Thyroid gland (tissue), 4 donors: ENCODE results near the gene WDR49. TPM values are rescaled to one million over a fixed set of nuclear protein-coding genes. Genes with fewer than 3 reads are reported as not detected.

Experiments
- DNase-seq, 2 donors: peaks; one replicate each; pipeline ENCODE4 v3.0.0-alpha.2; 2019
- H3K27ac ChIP-seq, 3 donors: fragments of 200-600 bp; sonication (generic); 1 replicate in 2 of 3; 2 replicates in 1 of 3; pipeline ENCODE4 v1.5.1; 2016 to 2019; ENCODE audit warnings: mild to moderate bottlenecking in 1 of 3, moderate library complexity in 1 of 3
- H3K27me3 ChIP-seq: fragments of 200-600 bp; sonication (generic); one replicate; pipeline ENCODE4 v1.5.1; 2019
- H3K36me3 ChIP-seq, 2 donors: fragments of 200-600 bp; sonication (generic); one replicate each; pipeline ENCODE4 v1.5.1; 2016 to 2019
- H3K4me1 ChIP-seq, 2 donors: fragments of 200-600 bp; sonication (generic); one replicate each; pipeline ENCODE4 v1.5.1; 2017 to 2019
- H3K4me3 ChIP-seq, 3 donors: fragments of 200-600 bp; sonication (generic); replicated peaks in 1 of 3; 1 replicate in 2 of 3; 2 replicates in 1 of 3; pipeline ENCODE4 v1.5.1; 2016; ENCODE audit warnings: mild to moderate bottlenecking in 1 of 3
- H3K9me3 ChIP-seq: fragments of 200-600 bp; sonication (generic); one replicate; pipeline ENCODE4 v1.5.1; 2017
- POLR2A ChIP-seq, 2 donors: fragments of 450-650 bp; IDR thresholded peaks; one replicate each; pipeline ENCODE4 v1.6.1; 2017; ENCODE audit warnings: antibody characterized with exemption in 2 of 2, mild to moderate bottlenecking in 2 of 2, moderate library complexity in 1 of 2
- WGBS, 2 donors: methylation state at CpG; one replicate each; pipeline ENCODE4 v1.1.5; 2017; 5-methylcytosine and 5-hydroxymethylcytosine counted together
- intact Hi-C: fragments of 100-400 bp; cut with DNase I; formaldehyde crosslinking; loops from one replicate; pipeline ENCODE4 v1.15.1; 2023
- total RNA-seq, 4 donors: library from RNA; depleted of rRNA; stranded (reverse); fragments of >200 nt; gene quantifications; one replicate each; pipeline ENCODE4 v1.2.3, GENCODE V29; 2016
- TF ChIP-seq, protein P1 (sequence below), 6 experiments: fragments of 200-600 bp in 3 of 6; fragments of 450-650 bp in 3 of 6; sonication (generic) in 3 of 6; IDR thresholded peaks; one replicate each; pipeline ENCODE4 v1.5.1; 2016 to 2019; ENCODE audit warnings: antibody characterized with exemption in 6 of 6, mild to moderate bottlenecking in 2 of 6, inconsistent platforms in 1 of 6, moderate library complexity in 1 of 6

The WDR49 gene
- total RNA-seq, 4 donors from 2014 or later, result 0.56 to 2.2 (median 1.6) TPM

DNA sequence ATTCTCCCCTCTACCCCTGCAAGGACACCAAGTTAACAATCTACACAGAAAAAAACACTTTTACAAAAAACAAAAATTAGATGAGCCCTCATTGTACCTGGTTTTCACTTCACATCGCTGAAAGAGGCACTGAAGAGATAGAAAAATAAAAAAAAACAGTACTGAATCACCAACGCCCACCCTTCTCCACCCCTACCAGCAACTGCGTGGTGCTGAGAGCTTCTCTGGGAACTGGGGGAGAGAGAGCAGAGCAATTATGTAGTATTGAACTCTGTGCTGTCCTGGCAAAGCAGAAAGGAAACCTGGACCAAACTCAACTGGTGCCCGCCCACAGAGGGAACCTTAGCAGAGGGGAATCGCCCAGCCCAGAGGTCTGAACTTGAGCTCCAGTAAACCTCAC is 44.6 kb downstream of the WDR49 start:
- intact Hi-C loops, result no loop called here
- H3K4me3 ChIP-seq, result no peak overlapping the region
- 84 to 86% methylated on average over 5 of the region's 5 CpGs for WGBS, 2 donors
- no peaks in the 10 kb centered on the region for H3K36me3 ChIP-seq
- H3K27ac ChIP-seq, result no peak overlapping the region
- TF ChIP-seq, protein P1, sequence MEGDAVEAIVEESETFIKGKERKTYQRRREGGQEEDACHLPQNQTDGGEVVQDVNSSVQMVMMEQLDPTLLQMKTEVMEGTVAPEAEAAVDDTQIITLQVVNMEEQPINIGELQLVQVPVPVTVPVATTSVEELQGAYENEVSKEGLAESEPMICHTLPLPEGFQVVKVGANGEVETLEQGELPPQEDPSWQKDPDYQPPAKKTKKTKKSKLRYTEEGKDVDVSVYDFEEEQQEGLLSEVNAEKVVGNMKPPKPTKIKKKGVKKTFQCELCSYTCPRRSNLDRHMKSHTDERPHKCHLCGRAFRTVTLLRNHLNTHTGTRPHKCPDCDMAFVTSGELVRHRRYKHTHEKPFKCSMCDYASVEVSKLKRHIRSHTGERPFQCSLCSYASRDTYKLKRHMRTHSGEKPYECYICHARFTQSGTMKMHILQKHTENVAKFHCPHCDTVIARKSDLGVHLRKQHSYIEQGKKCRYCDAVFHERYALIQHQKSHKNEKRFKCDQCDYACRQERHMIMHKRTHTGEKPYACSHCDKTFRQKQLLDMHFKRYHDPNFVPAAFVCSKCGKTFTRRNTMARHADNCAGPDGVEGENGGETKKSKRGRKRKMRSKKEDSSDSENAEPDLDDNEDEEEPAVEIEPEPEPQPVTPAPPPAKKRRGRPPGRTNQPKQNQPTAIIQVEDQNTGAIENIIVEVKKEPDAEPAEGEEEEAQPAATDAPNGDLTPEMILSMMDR (IDR thresholded peaks at IDR 0.05), result no peak
- TF ChIP-seq POLR2A (IDR thresholded peaks at IDR 0.05), result no peak
- no peaks in the 10 kb centered on the region for H3K27me3 ChIP-seq
- H3K4me1 ChIP-seq, result no peaks in the 10 kb centered on the region
- H3K9me3 ChIP-seq, result no peaks in the 10 kb centered on the region
- DNase-seq, result no peak

GRCh38 chr3:167606836-167607235 is 46.9 kb downstream of the WDR49 start:
- no peak for DNase-seq

DNA sequence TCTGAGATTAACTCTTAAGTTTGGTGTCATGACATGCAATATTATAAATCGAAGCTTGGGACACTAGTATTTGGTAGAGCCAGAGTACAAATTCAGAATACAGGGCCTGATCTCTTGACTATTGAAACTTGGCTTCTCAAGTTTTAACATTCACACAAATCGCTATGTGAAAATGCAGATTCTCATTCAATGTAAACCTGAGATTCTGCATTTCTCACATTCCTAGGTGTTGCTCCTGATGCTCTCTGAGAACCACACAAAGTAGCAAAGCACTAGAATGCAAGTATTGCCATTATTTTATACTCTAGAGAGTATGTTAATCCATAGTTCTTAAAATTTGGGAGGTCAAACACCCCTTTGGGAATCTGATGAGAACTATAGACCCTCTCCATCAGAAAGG is 47.9 kb downstream of the WDR49 start:
- Histone ChIP-seq H3K36me3 (no peaks in the 10 kb centered on the region), H3K27ac (no peak overlapping the region), H3K27me3 (no peaks in the 10 kb centered on the region), H3K4me1 (no peaks in the 10 kb centered on the region), H3K9me3 (no peaks in the 10 kb centered on the region), H3K4me3 (no peak overlapping the region)
- intact Hi-C loops, result no loop called here
- WGBS, 2 donors, result 70 to 71% methylated on average over 2 of the region's 2 CpGs
- TF ChIP-seq POLR2A (IDR thresholded peaks at IDR 0.05), result no peak
- TF ChIP-seq, protein P1 (IDR thresholded peaks at IDR 0.05), result no peak
- DNase-seq, result no peak

More at GRCh38 chr3:167606836-167607235, 46.9 kb downstream of the WDR49 start:
- H3K27ac ChIP-seq, result no peak overlapping the region
- H3K36me3 ChIP-seq, result no peaks in the 10 kb centered on the region
- TF ChIP-seq, protein P1 (IDR thresholded peaks at IDR 0.05), result no peak
- TF ChIP-seq POLR2A (IDR thresholded peaks at IDR 0.05), result no peak
- no peak overlapping the region for H3K4me3 ChIP-seq
- 87 to 88% methylated on average over 3 of the region's 3 CpGs for WGBS, 2 donors
- no peaks in the 10 kb centered on the region for H3K27me3 ChIP-seq
- H3K9me3 ChIP-seq, result no peaks in the 10 kb centered on the region
- H3K4me1 ChIP-seq, result no peaks in the 10 kb centered on the region
- intact Hi-C loops, result no loop called here

GRCh38 chr3:167602041-167602440 is 51.7 kb downstream of the WDR49 start:
- no peak for TF ChIP-seq POLR2A (IDR thresholded peaks at IDR 0.05)
- TF ChIP-seq, protein P1 (IDR thresholded peaks at IDR 0.05), result no peak
- Histone ChIP-seq H3K9me3 (no peaks in the 10 kb centered on the region), H3K27me3 (no peaks in the 10 kb centered on the region), H3K36me3 (no peaks in the 10 kb centered on the region), H3K4me1 (no peaks in the 10 kb centered on the region), H3K27ac (no peak overlapping the region), H3K4me3 (no peak overlapping the region)
- DNase-seq, result no peak
- WGBS, 2 donors, result 54 to 58% methylated on average over 2 of the region's 2 CpGs
- intact Hi-C loops, result no loop called here

- Histone ChIP-seq H3K4me1 (no peaks in the 10 kb centered on the region), H3K36me3 (no peaks in the 10 kb centered on the region), H3K9me3 (no peaks in the 10 kb centered on the region), H3K27me3 (no peaks in the 10 kb centered on the region), H3K27ac (no peak overlapping the region), H3K4me3 (no peak overlapping the region)
- intact Hi-C loops, result no loop called here
- WGBS, 2 donors, result 93 to 95% methylated on average over 3 of the region's 3 CpGs
- TF ChIP-seq, protein P1 (IDR thresholded peaks at IDR 0.05), result no peak
- TF ChIP-seq POLR2A (IDR thresholded peaks at IDR 0.05), result no peak
- no peak for DNase-seq
Measured at GRCh38 chr3:167587651-167588050, 66.1 kb downstream of the WDR49 start.
